ENCODE data around the gene IFNA5. TPM values are rescaled to one million over a fixed set of nuclear protein-coding genes. Genes with fewer than 3 reads are reported as not detected.

The IFNA5 gene
- total RNA-seq, 2 donors from 2014 or later = 0.68 to 2.5 TPM

- TF ChIP-seq CTCF (IDR thresholded peaks at IDR 0.05) = no peak
- Histone ChIP-seq H3K4me3 (no peak overlapping the region), H3K27me3 (replicated peaks; ENCODE audit: insufficient read depth) (no peaks in the 10 kb centered on the region), H3K4me1 (ENCODE audit: control insufficient read depth in 1 of 2, low read depth in 2 of 2) (peaks cover 0 to 8% of the 10 kb centered on the region in 2 donors), H3K9me3 (no peaks in the 10 kb centered on the region), H3K36me3 (no peaks in the 10 kb centered on the region), H3K27ac (no peak overlapping the region)
- ATAC-seq (ENCODE audit: insufficient number of reproducible peaks, low FRiP score, low read depth) = no peak
- no peak for DNase-seq (ENCODE audit: low spot score)
Observed at GRCh38 chr9:21316032-21316842, 11.1 kb upstream of the IFNA5 start.

GRCh38 chr9:21314152-21314551 is 9.0 kb upstream of the IFNA5 start:
- Histone ChIP-seq H3K9me3 (no peaks in the 10 kb centered on the region), H3K4me3 (no peak overlapping the region), H3K4me1 (ENCODE audit: control insufficient read depth in 1 of 2, low read depth in 2 of 2) (peaks cover 0 to 8% of the 10 kb centered on the region in 2 donors), H3K27me3 (replicated peaks; ENCODE audit: insufficient read depth) (no peaks in the 10 kb centered on the region), H3K36me3 (no peaks in the 10 kb centered on the region), H3K27ac (no peak overlapping the region)
- TF ChIP-seq CTCF (IDR thresholded peaks at IDR 0.05) = no peak
- DNase-seq (ENCODE audit: low spot score) = no peak
- no peak for ATAC-seq (ENCODE audit: insufficient number of reproducible peaks, low FRiP score, low read depth)

GRCh38 chr9:21311889-21312288 is 6.8 kb upstream of the IFNA5 start:
- DNase-seq (ENCODE audit: low spot score) (no peak), ATAC-seq (ENCODE audit: insufficient number of reproducible peaks, low FRiP score, low read depth) (no peak)
- no peak overlapping the region for H3K27ac ChIP-seq
- TF ChIP-seq CTCF (IDR thresholded peaks at IDR 0.05) = no peak
- H3K4me3 ChIP-seq = no peak overlapping the region
- H3K27me3 ChIP-seq (replicated peaks; ENCODE audit: insufficient read depth) = no peaks in the 10 kb centered on the region
- H3K4me1 ChIP-seq (ENCODE audit: control insufficient read depth in 1 of 2, low read depth in 2 of 2) = peaks cover 0 to 8% of the 10 kb centered on the region in 2 donors
- H3K9me3 ChIP-seq = no peaks in the 10 kb centered on the region
- H3K36me3 ChIP-seq = no peaks in the 10 kb centered on the region

GRCh38 chr9:21295992-21296391 is 9.1 kb downstream of the IFNA5 start:
- H3K27me3 ChIP-seq (replicated peaks; ENCODE audit: insufficient read depth) = no peaks in the 10 kb centered on the region
- DNase-seq (ENCODE audit: low spot score) (no peak), ATAC-seq (ENCODE audit: insufficient number of reproducible peaks, low FRiP score, low read depth) (no peak)

More at GRCh38 chr9:21295992-21296391, 9.1 kb downstream of the IFNA5 start:
- H3K4me3 ChIP-seq = no peak overlapping the region
- H3K36me3 ChIP-seq = no peaks in the 10 kb centered on the region
- no peak overlapping the region for H3K27ac ChIP-seq
- TF ChIP-seq CTCF (IDR thresholded peaks at IDR 0.05) = no peak
- H3K9me3 ChIP-seq = no peaks in the 10 kb centered on the region
- no peaks in the 10 kb centered on the region for H3K4me1 ChIP-seq (ENCODE audit: control insufficient read depth in 1 of 2, low read depth in 2 of 2)
